ENCODE data around the gene FBRSL1.

FBRSL1 gene

GRCh38 chr12:132507161-132507538 lies 17.2 kb downstream of the FBRSL1 start:
- H3K9me3 ChIP-seq = no peaks in the 10 kb centered on the region
- no peak overlapping the region for H3K4me3 ChIP-seq
- H3K4me1 ChIP-seq = no peaks in the 10 kb centered on the region
- H3K36me3 ChIP-seq (replicated peaks) = 0 out of 2 replicates have a peak, but pooled peaks cover 2% of the 10 kb centered on the region
- no peaks in the 10 kb centered on the region for H3K27me3 ChIP-seq (ENCODE audit: low read depth)
- DNase-seq (ENCODE audit: low spot score in 2 of 2) = no peak
- in situ Hi-C loops (cut with MboI; ENCODE audit: low sequenced_read_pairs) = no loop called here

- H3K36me3 ChIP-seq (replicated peaks) = 0 out of 2 replicates have a peak, but pooled peaks cover 2% of the 10 kb centered on the region
- no peaks in the 10 kb centered on the region for H3K4me1 ChIP-seq
- H3K4me3 ChIP-seq = no peak overlapping the region
Observed at GRCh38 chr12:132507656-132508490, 17.9 kb downstream of the FBRSL1 start.

GRCh38 chr12:132508491-132508740 lies 18.5 kb downstream of the FBRSL1 start:
- Histone ChIP-seq H3K36me3 (replicated peaks) (0 out of 2 replicates have a peak, but pooled peaks cover 2% of the 10 kb centered on the region), H3K4me3 (no peak overlapping the region), H3K27me3 (ENCODE audit: low read depth) (no peaks in the 10 kb centered on the region), H3K4me1 (no peaks in the 10 kb centered on the region), H3K9me3 (no peaks in the 10 kb centered on the region)
- in situ Hi-C loops (cut with MboI; ENCODE audit: low sequenced_read_pairs) = no loop called here
- no peak for DNase-seq (ENCODE audit: low spot score in 2 of 2)

More at GRCh38 chr12:132507656-132508490, 17.9 kb downstream of the FBRSL1 start:
- DNase-seq (ENCODE audit: low spot score in 2 of 2) = no peak
- in situ Hi-C loops (cut with MboI; ENCODE audit: low sequenced_read_pairs) = no loop called here
- Histone ChIP-seq H3K27me3 (ENCODE audit: low read depth) (no peaks in the 10 kb centered on the region), H3K9me3 (no peaks in the 10 kb centered on the region)

GRCh38 chr12:132508860-132509732 lies 19.1 kb downstream of the FBRSL1 start:
- in situ Hi-C loops (cut with MboI; ENCODE audit: low sequenced_read_pairs) = no loop called here
- no peaks in the 10 kb centered on the region for H3K9me3 ChIP-seq
- DNase-seq (ENCODE audit: low spot score in 2 of 2) = no peak
- no peak overlapping the region for H3K4me3 ChIP-seq
- no peaks in the 10 kb centered on the region for H3K4me1 ChIP-seq
- no peaks in the 10 kb centered on the region for H3K27me3 ChIP-seq (ENCODE audit: low read depth)
- 0 out of 2 replicates have a peak, but pooled peaks cover 2% of the 10 kb centered on the region for H3K36me3 ChIP-seq (replicated peaks)

- H3K9me3 ChIP-seq = no peaks in the 10 kb centered on the region
- H3K36me3 ChIP-seq (replicated peaks) = 0 out of 2 replicates have a peak, but pooled peaks cover 2% of the 10 kb centered on the region
- no peak for DNase-seq (ENCODE audit: low spot score in 2 of 2)
- H3K4me3 ChIP-seq = no peak overlapping the region
- H3K4me1 ChIP-seq = no peaks in the 10 kb centered on the region
- no peaks in the 10 kb centered on the region for H3K27me3 ChIP-seq (ENCODE audit: low read depth)
- in situ Hi-C loops (cut with MboI; ENCODE audit: low sequenced_read_pairs) = no loop called here
Observed at GRCh38 chr12:132510111-132510724, 20.3 kb downstream of the FBRSL1 start.

GRCh38 chr12:132510746-132511477 lies 21.0 kb downstream of the FBRSL1 start:
- Histone ChIP-seq H3K4me3 (no peak overlapping the region), H3K4me1 (no peaks in the 10 kb centered on the region), H3K36me3 (replicated peaks) (0 out of 2 replicates have a peak, but pooled peaks cover 2% of the 10 kb centered on the region), H3K9me3 (no peaks in the 10 kb centered on the region), H3K27me3 (ENCODE audit: low read depth) (no peaks in the 10 kb centered on the region)
- in situ Hi-C loops (cut with MboI; ENCODE audit: low sequenced_read_pairs) = no loop called here
- no peak for DNase-seq (ENCODE audit: low spot score in 2 of 2)

GRCh38 chr12:132511516-132512196 lies 21.7 kb downstream of the FBRSL1 start:
- Histone ChIP-seq H3K9me3 (no peaks in the 10 kb centered on the region), H3K27me3 (ENCODE audit: low read depth) (no peaks in the 10 kb centered on the region), H3K36me3 (replicated peaks) (0 out of 2 replicates have a peak, but pooled peaks cover 2% of the 10 kb centered on the region), H3K4me1 (no peaks in the 10 kb centered on the region), H3K4me3 (no peak overlapping the region)
- in situ Hi-C loops (cut with MboI; ENCODE audit: low sequenced_read_pairs) = no loop called here
- DNase-seq (ENCODE audit: low spot score in 2 of 2) = no peak

- Histone ChIP-seq H3K36me3 (replicated peaks) (0 out of 2 replicates have a peak, but pooled peaks cover 2% of the 10 kb centered on the region), H3K4me1 (no peaks in the 10 kb centered on the region), H3K27me3 (ENCODE audit: low read depth) (no peaks in the 10 kb centered on the region), H3K9me3 (no peaks in the 10 kb centered on the region), H3K4me3 (no peak overlapping the region)
- in situ Hi-C loops (cut with MboI; ENCODE audit: low sequenced_read_pairs) = no loop called here
- DNase-seq (ENCODE audit: low spot score in 2 of 2) = no peak
Observed at GRCh38 chr12:132512197-132513069, 22.5 kb downstream of the FBRSL1 start.

GRCh38 chr12:132513070-132513398 lies 23.1 kb downstream of the FBRSL1 start:
- Histone ChIP-seq H3K27me3 (ENCODE audit: low read depth) (no peaks in the 10 kb centered on the region), H3K4me3 (no peak overlapping the region), H3K9me3 (no peaks in the 10 kb centered on the region), H3K4me1 (no peaks in the 10 kb centered on the region), H3K36me3 (replicated peaks) (0 out of 2 replicates have a peak, but pooled peaks cover 2% of the 10 kb centered on the region)
- in situ Hi-C loops (cut with MboI; ENCODE audit: low sequenced_read_pairs) = no loop called here
- DNase-seq (ENCODE audit: low spot score in 2 of 2) = no peak

- DNase-seq (ENCODE audit: low spot score in 2 of 2) = no peak
- Histone ChIP-seq H3K36me3 (replicated peaks) (0 out of 2 replicates have a peak, but pooled peaks cover 2% of the 10 kb centered on the region), H3K9me3 (peaks cover under 1% of the 10 kb centered on the region; the same call in 1 of the 2 replicates), H3K4me3 (no peak overlapping the region), H3K4me1 (no peaks in the 10 kb centered on the region), H3K27me3 (ENCODE audit: low read depth) (no peaks in the 10 kb centered on the region)
- in situ Hi-C loops (cut with MboI; ENCODE audit: low sequenced_read_pairs) = no loop called here
Observed at GRCh38 chr12:132513458-132514135, 23.6 kb downstream of the FBRSL1 start.

GRCh38 chr12:132514216-132514820 lies 24.4 kb downstream of the FBRSL1 start:
- no peaks in the 10 kb centered on the region for H3K27me3 ChIP-seq (ENCODE audit: low read depth)
- no peak overlapping the region for H3K4me3 ChIP-seq
- no peaks in the 10 kb centered on the region for H3K36me3 ChIP-seq (replicated peaks)
- peaks cover 5% of the 10 kb centered on the region for H3K9me3 ChIP-seq
- DNase-seq (ENCODE audit: low spot score in 2 of 2) = no peak
- H3K4me1 ChIP-seq = no peaks in the 10 kb centered on the region
- in situ Hi-C loops (cut with MboI; ENCODE audit: low sequenced_read_pairs) = no loop called here
